ENCODE results near the gene NFIA. TPM values are rescaled to one million over a fixed set of nuclear protein-coding genes. Genes with fewer than 3 reads are reported as not detected.

NFIA gene
- total and polyA plus RNA-seq, 9 of the 15 experiments (the other 6 are each of a cell fraction or from before 2014, with no cell fraction given) = 5.3 to 24.9 (median 9.8) TPM

DNA sequence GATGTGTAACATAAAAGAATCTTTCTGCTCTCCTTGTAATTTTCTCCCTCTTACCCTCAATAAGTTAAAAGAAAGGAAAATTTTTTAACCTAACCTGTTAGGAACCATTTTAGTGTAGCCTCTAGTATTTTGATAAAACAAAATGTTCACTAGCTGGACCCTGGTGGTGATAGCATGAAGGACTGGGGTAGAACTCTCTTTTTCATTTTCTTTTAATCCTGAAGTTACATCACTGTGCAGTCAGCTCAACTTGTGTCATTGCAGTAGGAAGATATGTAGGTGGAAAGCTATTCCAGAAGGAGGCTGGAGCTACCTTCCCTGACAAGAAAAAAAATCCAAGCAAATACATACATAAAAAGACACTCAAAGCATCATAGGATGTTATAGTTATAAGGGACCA is 39.3 kb downstream of the NFIA start:
- DNase-seq (ENCODE audit: extremely low read depth in 1 of 4, low spot score in 3 of 4) (peak in 1 of 4 experiments; percentile 26), FAIRE-seq (no peak), ATAC-seq (peak; percentile 49)
- Histone ChIP-seq H3K27me3 (ENCODE audit: control insufficient read depth in 2 of 2, insufficient read depth in 2 of 2, low read length in 2 of 2) (no peaks in the 10 kb centered on the region), H4K20me1 (replicated peaks; ENCODE audit: control insufficient read depth, insufficient read depth, low read length) (no peaks in the 10 kb centered on the region), H3K79me2 (ENCODE audit: control insufficient read depth, insufficient read depth, low read length) (peaks cover 96% of the 10 kb centered on the region), H2AFZ (ENCODE audit: low read depth, low read length) (no peak overlapping the region), H3K9me3 (replicated peaks; ENCODE audit: control insufficient read depth, insufficient read depth, low read depth, low read length) (no peaks in the 10 kb centered on the region), H3K27ac (ENCODE audit: extremely low read depth, low read depth, low read length) (no peak overlapping the region; the same call in 1 of the 3 replicates), H3K9me1 (ENCODE audit: control insufficient read depth, insufficient read depth, low read length) (no peaks in the 10 kb centered on the region), H3K4me3 (no peak overlapping the region), H3K4me2 (ENCODE audit: insufficient read depth, low read length) (no peak overlapping the region; the same call in 1 of the 2 replicates), H3K4me1 (replicated peaks in 1 of 2; ENCODE audit: control insufficient read depth in 2 of 2, insufficient read depth in 2 of 2, low read length in 2 of 2) (peaks cover 0 to 31% of the 10 kb centered on the region in 2 experiments; a peak in 4 of 5 replicates), H3K36me3 (ENCODE audit: control insufficient read depth, insufficient read depth, low read length) (no peaks in the 10 kb centered on the region), H3K9ac (ENCODE audit: insufficient read depth in 1 of 2, low read depth in 2 of 2, low read length in 2 of 2) (peak overlapping the region in 1 of 2 experiments; percentile 78; a peak in 2 of 4 replicates)
- ChIA-PET POLR2A (interaction anchor here (0.7 to 2.8 kb wide), 5 partner anchors 10 to 142 kb away, joined by 3 to 16 read pairs (median 4); no protein-coding TSS in a partner anchor), CTCF (ENCODE audit: low intra/inter-chr PET ratio) (no interaction called here)
- no TSS peak for BruUV-seq (replicated peaks)
- TF ChIP-seq ZNF134 (CRISPR knock-in tag; conservative IDR thresholded peaks at IDR 0.05) = no peak
- 0 out of 2 replicates have a peak, but pooled peaks have one; percentile 34 for TF ChIP-seq DMBX1 (CRISPR knock-in tag; IDR thresholded peaks at IDR 0.05; ENCODE audit: borderline replicate concordance)
- TF ChIP-seq PRPF4 (IDR thresholded peaks at IDR 0.05; ENCODE audit: insufficient read depth, low read depth, low read length, poor library complexity, severe bottlenecking) = no peak
- TF ChIP-seq, protein P1, sequence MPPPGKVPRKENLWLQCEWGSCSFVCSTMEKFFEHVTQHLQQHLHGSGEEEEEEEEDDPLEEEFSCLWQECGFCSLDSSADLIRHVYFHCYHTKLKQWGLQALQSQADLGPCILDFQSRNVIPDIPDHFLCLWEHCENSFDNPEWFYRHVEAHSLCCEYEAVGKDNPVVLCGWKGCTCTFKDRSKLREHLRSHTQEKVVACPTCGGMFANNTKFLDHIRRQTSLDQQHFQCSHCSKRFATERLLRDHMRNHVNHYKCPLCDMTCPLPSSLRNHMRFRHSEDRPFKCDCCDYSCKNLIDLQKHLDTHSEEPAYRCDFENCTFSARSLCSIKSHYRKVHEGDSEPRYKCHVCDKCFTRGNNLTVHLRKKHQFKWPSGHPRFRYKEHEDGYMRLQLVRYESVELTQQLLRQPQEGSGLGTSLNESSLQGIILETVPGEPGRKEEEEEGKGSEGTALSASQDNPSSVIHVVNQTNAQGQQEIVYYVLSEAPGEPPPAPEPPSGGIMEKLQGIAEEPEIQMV (tag; conservative IDR thresholded peaks at IDR 0.05; ENCODE audit: low read depth) = 0 out of 2 replicates have a peak, but pooled peaks have one; percentile 14
- TF ChIP-seq EP300 (IDR thresholded peaks at IDR 0.05; ENCODE audit: low read length) = 0 out of 2 replicates have a peak, but pooled peaks have one; percentile 9
- peak; percentile 40; the same call in 1 of the 2 replicates for TF ChIP-seq ELF1 (tag; IDR thresholded peaks at IDR 0.05)
- no peak for TF ChIP-seq L3MBTL2 (IDR thresholded peaks at IDR 0.05)
- 0 out of 2 replicates have a peak, but pooled peaks have one; percentile 9 for TF ChIP-seq JUND (IDR thresholded peaks at IDR 0.05; ENCODE audit: borderline replicate concordance, low read depth, low read length)
- no peak for TF ChIP-seq JUND (tag; IDR thresholded peaks at IDR 0.05; ENCODE audit: borderline replicate concordance, low read depth, low read length)
- in situ Hi-C loops (cut with MboI) (no loop called here), intact Hi-C loops (cut with micrococcal nuclease) (loop anchor here (2.0 kb wide), 2 partner anchors 41 to 65 kb away; no protein-coding TSS in a partner anchor)
